ENCODE data around the gene CHML.

Gene CHML

DNA sequence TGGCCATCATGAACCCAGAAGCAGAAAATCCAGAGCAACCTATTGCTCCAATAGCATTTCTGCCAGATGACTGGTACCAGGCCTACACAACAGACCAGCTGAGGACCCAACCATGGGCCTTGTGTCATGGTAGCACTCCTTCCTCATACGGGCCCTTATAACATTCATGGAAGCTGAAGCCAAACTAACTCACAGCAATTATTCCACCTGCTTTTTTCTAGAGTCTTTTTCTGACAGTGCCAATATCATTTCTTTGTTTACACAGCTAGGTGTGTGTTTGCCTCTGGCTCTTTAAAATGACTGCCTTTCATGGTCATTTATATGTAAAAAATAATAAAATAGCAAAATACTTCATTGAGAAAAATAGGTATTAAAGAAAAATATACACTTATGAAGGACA is 8.0 kb upstream of the CHML start:
- Histone ChIP-seq H3K27ac (no peak overlapping the region), H3K4me2 (no peak overlapping the region), H3K9me3 (replicated peaks in 1 of 11) (peaks cover 0 to 2% (median 0%) of the 10 kb centered on the region in 11 experiments; a peak in 6 of 22 replicates), H3K4me3 (no peak overlapping the region), H3K27me3 (no peaks in the 10 kb centered on the region), H3K36me3 (no peaks in the 10 kb centered on the region), H3K4me1 (peaks cover 0 to 5% (median 0%) of the 10 kb centered on the region in 10 experiments; a peak in 2 of 20 replicates), H3K9ac (no peak overlapping the region), H4K20me1 (no peaks in the 10 kb centered on the region)
- no peak for TF ChIP-seq Cebpa-rat (IDR thresholded peaks at IDR 0.05)

DNA sequence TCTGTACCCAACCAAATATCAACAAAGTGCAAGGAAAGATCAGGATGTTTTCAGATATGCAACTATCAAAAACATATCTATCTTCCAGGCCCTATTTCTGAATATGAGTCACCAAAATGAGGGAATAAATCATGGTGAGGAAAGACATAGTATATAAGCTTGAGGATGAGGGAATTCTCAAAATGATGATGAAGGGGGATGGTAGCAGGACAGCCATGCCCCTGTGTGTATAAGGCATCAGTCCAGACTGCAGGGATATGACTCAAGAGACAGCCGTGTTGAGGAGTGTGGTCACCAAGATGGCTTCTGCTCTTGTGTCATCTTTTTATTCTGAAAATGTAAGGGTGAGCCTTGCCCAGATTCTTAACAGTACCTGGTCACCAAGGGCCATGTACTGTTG is 7.5 kb upstream of the CHML start:
- Histone ChIP-seq H3K4me2 (no peak overlapping the region), H3K27ac (no peak overlapping the region), H3K27me3 (no peaks in the 10 kb centered on the region), H3K9ac (no peak overlapping the region), H3K4me3 (no peak overlapping the region), H3K9me3 (replicated peaks in 1 of 11) (peaks cover 0 to 7% (median 1%) of the 10 kb centered on the region in 11 experiments; a peak in 11 of 22 replicates), H4K20me1 (no peaks in the 10 kb centered on the region), H3K36me3 (no peaks in the 10 kb centered on the region), H3K4me1 (peaks cover 0 to 5% (median 0%) of the 10 kb centered on the region in 10 experiments; a peak in 2 of 20 replicates)
- TF ChIP-seq Cebpa-rat (IDR thresholded peaks at IDR 0.05), result no peak

DNA sequence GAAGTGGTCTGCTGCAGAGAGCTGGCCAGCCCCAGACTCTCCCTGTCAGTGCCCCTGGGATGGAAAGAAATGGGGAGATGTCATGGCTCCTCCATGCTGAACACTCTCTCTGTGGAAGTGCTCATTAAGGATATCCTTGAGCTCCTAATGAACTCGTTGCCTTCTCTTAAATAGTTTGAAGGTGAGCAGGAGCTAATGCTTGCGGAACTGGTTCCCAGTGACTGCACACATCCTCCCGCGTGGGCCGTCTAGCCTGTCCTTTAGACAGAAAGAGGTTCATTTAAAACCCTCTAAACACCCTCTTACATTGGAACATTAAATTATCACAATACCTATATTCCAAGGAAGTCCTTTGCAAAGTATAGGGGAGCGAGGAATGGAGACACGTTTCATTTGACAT is 6.0 kb upstream of the CHML start:
- Histone ChIP-seq H3K4me3 (no peak overlapping the region), H3K4me2 (no peak overlapping the region), H3K36me3 (no peaks in the 10 kb centered on the region), H3K4me1 (peaks cover 1 to 8% (median 4%) of the 10 kb centered on the region in 10 experiments), H3K9me3 (replicated peaks in 1 of 11) (peaks cover 4 to 16% (median 10%) of the 10 kb centered on the region in 11 experiments; a peak in 15 of 22 replicates), H3K9ac (no peak overlapping the region), H3K27ac (no peak overlapping the region), H3K27me3 (no peaks in the 10 kb centered on the region), H4K20me1 (no peaks in the 10 kb centered on the region)
- TF ChIP-seq Cebpa-rat (IDR thresholded peaks at IDR 0.05), result no peak

DNA sequence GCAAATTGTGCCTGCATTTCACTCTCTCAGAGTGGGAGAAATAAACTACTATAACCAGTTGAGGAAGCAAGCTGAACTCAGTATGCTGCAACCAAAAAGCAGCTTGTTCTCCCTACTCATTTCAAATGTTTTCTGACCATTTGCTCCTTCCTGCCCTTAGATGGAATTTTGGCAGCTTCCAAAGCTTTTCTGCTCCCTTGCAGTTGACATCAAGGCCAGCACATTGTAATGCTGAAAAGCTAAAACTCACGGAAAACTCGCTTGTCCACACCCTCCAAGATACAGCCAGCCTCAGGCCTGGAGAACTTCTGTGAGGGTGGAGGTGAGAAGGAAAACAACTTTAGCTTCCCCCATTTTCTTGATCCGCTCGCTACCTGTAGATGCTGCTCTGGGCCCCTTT is 5.0 kb upstream of the CHML start:
- H4K20me1 ChIP-seq, result no peaks in the 10 kb centered on the region
- peaks cover 9 to 16% (median 12%) of the 10 kb centered on the region in 10 experiments for H3K4me1 ChIP-seq
- no peak for TF ChIP-seq Cebpa-rat (IDR thresholded peaks at IDR 0.05)
- no peak overlapping the region for H3K27ac ChIP-seq
- no peak overlapping the region for H3K4me2 ChIP-seq
- H3K9ac ChIP-seq, result no peak overlapping the region
- no peaks in the 10 kb centered on the region for H3K36me3 ChIP-seq
- peaks cover 4 to 16% (median 10%) of the 10 kb centered on the region in 11 experiments; a peak in 15 of 22 replicates for H3K9me3 ChIP-seq (replicated peaks in 1 of 11)
- H3K4me3 ChIP-seq, result no peak overlapping the region
- no peaks in the 10 kb centered on the region for H3K27me3 ChIP-seq

DNA sequence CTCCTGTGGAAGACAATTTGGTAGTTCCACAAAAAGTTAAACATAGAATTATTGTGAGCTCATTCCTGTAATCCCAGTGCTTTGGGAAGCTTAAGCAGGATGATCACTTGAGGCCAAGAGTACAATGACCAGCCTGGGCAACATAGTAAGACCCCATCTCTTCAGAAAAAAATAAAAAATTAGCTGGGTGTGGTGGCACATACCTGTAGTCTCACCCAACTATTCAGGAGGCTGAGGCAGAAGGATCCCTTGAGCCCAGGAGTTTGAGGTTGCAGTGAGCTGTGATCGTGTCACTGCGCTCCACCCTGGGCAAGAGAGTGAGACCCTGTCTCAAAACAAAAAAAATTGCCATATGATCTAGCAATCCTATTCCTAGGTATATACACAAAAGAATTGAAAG is 4.1 kb upstream of the CHML start:
- H3K27me3 ChIP-seq, result no peaks in the 10 kb centered on the region
- H3K9me3 ChIP-seq (replicated peaks in 1 of 11), result peaks cover 4 to 16% (median 10%) of the 10 kb centered on the region in 11 experiments; a peak in 15 of 22 replicates
- peaks cover 9 to 16% (median 12%) of the 10 kb centered on the region in 10 experiments for H3K4me1 ChIP-seq
- H3K4me2 ChIP-seq, result no peak overlapping the region
- no peak for TF ChIP-seq Cebpa-rat (IDR thresholded peaks at IDR 0.05)
- H4K20me1 ChIP-seq, result no peaks in the 10 kb centered on the region
- no peak overlapping the region for H3K9ac ChIP-seq
- no peaks in the 10 kb centered on the region for H3K36me3 ChIP-seq
- no peak overlapping the region for H3K27ac ChIP-seq
- H3K4me3 ChIP-seq, result no peak overlapping the region

DNA sequence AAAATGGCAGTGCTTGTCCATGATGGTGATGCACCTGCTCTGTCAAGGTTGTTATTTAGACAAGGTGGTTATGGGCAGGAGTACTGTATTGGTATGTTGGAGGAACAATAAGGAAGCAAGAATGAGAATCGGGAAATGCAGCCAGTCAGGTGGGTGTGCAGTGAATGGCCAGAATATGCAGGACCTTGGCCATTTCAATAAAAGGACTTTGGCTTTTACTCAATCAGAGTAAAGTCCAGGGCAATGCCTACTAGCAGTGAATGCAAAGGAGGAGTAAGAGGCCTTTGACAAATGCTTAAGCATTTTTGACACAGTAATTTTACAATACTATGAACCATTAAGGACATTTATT is 2.4 kb upstream of the CHML start:
- H3K27me3 ChIP-seq, result no peaks in the 10 kb centered on the region
- H3K9ac ChIP-seq, result no peak overlapping the region
- no peak overlapping the region for H3K4me2 ChIP-seq
- no peak overlapping the region for H3K27ac ChIP-seq
- H3K4me1 ChIP-seq, result peaks cover 21 to 29% (median 23%) of the 10 kb centered on the region in 10 experiments
- peaks cover 0 to 15% (median 9%) of the 10 kb centered on the region in 11 experiments; a peak in 10 of 22 replicates for H4K20me1 ChIP-seq
- H3K4me3 ChIP-seq, result no peak overlapping the region
- peaks cover 4 to 16% (median 10%) of the 10 kb centered on the region in 11 experiments; a peak in 15 of 22 replicates for H3K9me3 ChIP-seq (replicated peaks in 1 of 11)
- no peaks in the 10 kb centered on the region; a peak in 1 of 22 replicates for H3K36me3 ChIP-seq
- TF ChIP-seq Cebpa-rat (IDR thresholded peaks at IDR 0.05), result no peak

DNA sequence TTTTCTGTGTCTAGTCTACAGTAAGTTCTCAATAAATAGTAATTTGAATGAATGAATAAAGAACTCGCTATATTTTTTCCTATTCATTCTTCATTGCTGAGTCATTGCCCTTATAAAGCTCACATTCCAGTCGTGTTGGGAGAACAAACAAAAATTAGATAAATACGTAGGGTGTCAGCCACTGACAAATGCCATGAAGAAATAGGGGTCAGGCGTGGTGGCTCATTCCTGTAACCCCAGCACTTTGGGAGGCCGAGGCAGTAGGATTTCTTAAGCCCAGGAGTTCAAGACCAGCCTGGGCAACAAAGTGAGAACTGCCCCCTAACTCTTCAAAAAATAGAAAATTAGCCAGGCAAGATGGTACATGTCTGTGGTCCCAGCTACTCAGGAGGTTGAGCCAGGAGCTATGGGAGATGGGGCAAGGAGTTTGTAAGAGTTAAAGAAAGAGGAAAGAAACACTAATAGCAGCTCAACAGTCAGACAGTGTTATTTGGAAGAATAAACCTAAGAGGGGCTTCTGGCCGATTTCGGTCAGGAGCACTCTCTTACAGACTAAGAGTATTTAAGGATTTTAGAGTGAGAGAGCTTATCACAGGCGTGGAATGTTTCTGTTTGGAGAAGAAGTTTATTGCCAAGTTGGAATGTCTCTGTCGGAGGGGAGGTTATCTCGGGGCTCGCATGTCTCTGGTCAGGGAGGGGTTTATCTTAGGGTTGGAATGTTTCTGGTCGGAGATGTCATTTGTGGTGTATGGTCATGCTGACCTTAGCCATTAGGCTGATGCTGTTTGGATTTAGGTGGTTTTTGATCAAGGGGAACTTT is 1.8 kb upstream of the CHML start:
- no peak overlapping the region for H3K9ac ChIP-seq
- peaks cover 0 to 20% (median 12%) of the 10 kb centered on the region in 11 experiments; a peak in 11 of 22 replicates for H4K20me1 ChIP-seq
- peak overlapping the region in 3 of 11 experiments; percentile 77 to 90 (median 89); a peak in 6 of 22 replicates for H3K27ac ChIP-seq
- H3K4me1 ChIP-seq, result peaks cover 27 to 35% (median 29%) of the 10 kb centered on the region in 10 experiments
- H3K27me3 ChIP-seq, result no peaks in the 10 kb centered on the region
- H3K4me2 ChIP-seq, result peak overlapping the region in 3 of 11 experiments; percentile 79 to 86 (median 83); a peak in 3 of 22 replicates
- peaks cover 0 to 6% (median 4%) of the 10 kb centered on the region in 11 experiments; a peak in 6 of 22 replicates for H3K36me3 ChIP-seq
- no peak for TF ChIP-seq Cebpa-rat (IDR thresholded peaks at IDR 0.05)
- peaks cover 4 to 16% (median 10%) of the 10 kb centered on the region in 11 experiments; a peak in 15 of 22 replicates for H3K9me3 ChIP-seq (replicated peaks in 1 of 11)
- no peak overlapping the region for H3K4me3 ChIP-seq

DNA sequence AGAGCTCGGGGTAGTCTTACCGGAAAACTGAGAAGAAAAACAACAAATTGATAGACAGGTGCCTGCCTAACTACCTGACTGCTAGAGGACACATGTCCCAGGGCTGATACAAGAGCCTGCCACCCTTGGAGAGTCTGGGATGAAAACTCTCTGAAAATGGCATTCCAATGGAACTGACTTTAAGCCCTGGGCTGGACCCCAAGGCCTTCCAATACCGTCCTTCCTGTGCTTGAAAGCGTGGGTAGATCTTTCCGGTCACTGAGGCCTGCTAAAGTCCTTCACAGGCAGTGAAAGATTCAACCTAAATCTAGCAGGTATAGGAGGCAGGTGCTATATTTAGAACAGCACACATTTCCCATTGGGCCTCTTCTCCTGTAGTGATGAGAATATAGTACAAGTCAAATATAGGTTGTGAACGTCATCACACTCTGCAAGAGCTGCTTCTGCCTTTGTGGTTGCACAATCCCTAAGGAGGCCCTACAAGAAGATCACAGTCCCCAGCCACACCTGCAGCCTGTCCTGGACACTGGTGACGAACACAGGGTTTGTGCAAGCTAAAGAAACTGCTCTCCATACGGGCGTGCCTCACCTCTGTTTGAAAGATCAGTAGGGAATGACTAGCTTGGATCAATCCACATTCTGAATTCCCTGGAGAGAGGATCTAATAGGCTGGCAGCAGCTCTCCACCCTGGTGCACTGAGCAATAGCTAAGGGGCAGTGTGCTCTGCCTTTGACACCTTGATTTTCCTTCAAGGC is 876 bp upstream of the CHML start:
- peak overlapping the region in 10 of 11 experiments; percentile 55 to 96 (median 90); a peak in 21 of 22 replicates for H3K27ac ChIP-seq

More for the DNA sequence above, 876 bp upstream of the CHML start:
- peak overlapping the region; percentile 56 to 96 (median 92) for H3K4me3 ChIP-seq
- peaks cover 35 to 44% (median 38%) of the 10 kb centered on the region in 10 experiments for H3K4me1 ChIP-seq
- H3K9ac ChIP-seq, result peak overlapping the region in 10 of 11 experiments; percentile 43 to 96 (median 69); a peak in 18 of 22 replicates
- H3K36me3 ChIP-seq, result peaks cover 0 to 15% (median 7%) of the 10 kb centered on the region in 11 experiments; a peak in 6 of 22 replicates
- peaks cover 4 to 16% (median 10%) of the 10 kb centered on the region in 11 experiments; a peak in 15 of 22 replicates for H3K9me3 ChIP-seq (replicated peaks in 1 of 11)
- H3K27me3 ChIP-seq, result no peaks in the 10 kb centered on the region
- peaks cover 0 to 22% (median 12%) of the 10 kb centered on the region in 11 experiments; a peak in 11 of 22 replicates for H4K20me1 ChIP-seq
- H3K4me2 ChIP-seq, result peak overlapping the region; percentile 59 to 87 (median 81)
- TF ChIP-seq Cebpa-rat (IDR thresholded peaks at IDR 0.05), result peak in 7 of 11 experiments; percentile 20 to 88 (median 58); a peak in 10 of 22 replicates

Measured in BLaER1 treated with 17β-estradiol and CSF1 and Interleukin-3, amounts not matched to agents 10 nM and 100 nM (cell line).